ENCODE results near the gene SLC35B1.

The SLC35B1 gene

GRCh38 chr17:49698005-49698404 is 9.8 kb downstream of the SLC35B1 start:
- no peak for TF ChIP-seq GATA2 (IDR thresholded peaks at IDR 0.05; ENCODE audit: low read depth, low read length)
- TF ChIP-seq GATA3 (IDR thresholded peaks at IDR 0.05; ENCODE audit: low read depth, low read length), result no peak

GRCh38 chr17:49696233-49696761 is 11.5 kb downstream of the SLC35B1 start:
- TF ChIP-seq GATA3 (IDR thresholded peaks at IDR 0.05; ENCODE audit: low read depth, low read length) (no peak), GATA2 (IDR thresholded peaks at IDR 0.05; ENCODE audit: low read depth, low read length) (no peak)

- TF ChIP-seq GATA3 (IDR thresholded peaks at IDR 0.05; ENCODE audit: low read depth, low read length), result no peak
- TF ChIP-seq GATA2 (IDR thresholded peaks at IDR 0.05; ENCODE audit: low read depth, low read length), result no peak
Observed at GRCh38 chr17:49695698-49696232, 12.0 kb downstream of the SLC35B1 start.

GRCh38 chr17:49694847-49695697 is 12.7 kb downstream of the SLC35B1 start:
- TF ChIP-seq GATA2 (IDR thresholded peaks at IDR 0.05; ENCODE audit: low read depth, low read length), result no peak
- no peak for TF ChIP-seq GATA3 (IDR thresholded peaks at IDR 0.05; ENCODE audit: low read depth, low read length)

- TF ChIP-seq GATA2 (IDR thresholded peaks at IDR 0.05; ENCODE audit: low read depth, low read length), result no peak
- no peak for TF ChIP-seq GATA3 (IDR thresholded peaks at IDR 0.05; ENCODE audit: low read depth, low read length)
Observed at GRCh38 chr17:49692751-49693150, 15.0 kb downstream of the SLC35B1 start.

GRCh38 chr17:49691677-49692191 is 16.0 kb downstream of the SLC35B1 start:
- TF ChIP-seq GATA3 (IDR thresholded peaks at IDR 0.05; ENCODE audit: low read depth, low read length) (no peak), GATA2 (IDR thresholded peaks at IDR 0.05; ENCODE audit: low read depth, low read length) (no peak)

GRCh38 chr17:49691086-49691676 is 16.6 kb downstream of the SLC35B1 start:
- no peak for TF ChIP-seq GATA2 (IDR thresholded peaks at IDR 0.05; ENCODE audit: low read depth, low read length)
- no peak for TF ChIP-seq GATA3 (IDR thresholded peaks at IDR 0.05; ENCODE audit: low read depth, low read length)

GRCh38 chr17:49690256-49690655 is 17.5 kb downstream of the SLC35B1 start:
- TF ChIP-seq GATA3 (IDR thresholded peaks at IDR 0.05; ENCODE audit: low read depth, low read length) (no peak), GATA2 (IDR thresholded peaks at IDR 0.05; ENCODE audit: low read depth, low read length) (no peak)

- TF ChIP-seq GATA2 (IDR thresholded peaks at IDR 0.05; ENCODE audit: low read depth, low read length) (no peak), GATA3 (IDR thresholded peaks at IDR 0.05; ENCODE audit: low read depth, low read length) (no peak)
Observed at GRCh38 chr17:49688848-49689247, 18.9 kb downstream of the SLC35B1 start.

GRCh38 chr17:49687878-49688491 is 19.8 kb downstream of the SLC35B1 start:
- TF ChIP-seq GATA3 (IDR thresholded peaks at IDR 0.05; ENCODE audit: low read depth, low read length) (no peak), GATA2 (IDR thresholded peaks at IDR 0.05; ENCODE audit: low read depth, low read length) (no peak)

- TF ChIP-seq GATA2 (IDR thresholded peaks at IDR 0.05; ENCODE audit: low read depth, low read length) (no peak), GATA3 (IDR thresholded peaks at IDR 0.05; ENCODE audit: low read depth, low read length) (no peak)
Observed at GRCh38 chr17:49681106-49681979, 26.4 kb downstream of the SLC35B1 start.

GRCh38 chr17:49680314-49680713 is 27.4 kb downstream of the SLC35B1 start:
- TF ChIP-seq GATA2 (IDR thresholded peaks at IDR 0.05; ENCODE audit: low read depth, low read length), result no peak
- TF ChIP-seq GATA3 (IDR thresholded peaks at IDR 0.05; ENCODE audit: low read depth, low read length), result no peak

Data from SH-SY5Y (cell line).